ENCODE results near the gene ANTXRL. TPM values are rescaled to one million over a fixed set of nuclear protein-coding genes. Genes with fewer than 3 reads are reported as not detected.
"Not testable (repeated sequence)": the region's sequence is repeated elsewhere in the genome, so short reads cannot be mapped to it uniquely, and the experiment has no call there.

The ANTXRL gene
- total RNA-seq, 1 experiment from 2014 or later, result not detected

DNA sequence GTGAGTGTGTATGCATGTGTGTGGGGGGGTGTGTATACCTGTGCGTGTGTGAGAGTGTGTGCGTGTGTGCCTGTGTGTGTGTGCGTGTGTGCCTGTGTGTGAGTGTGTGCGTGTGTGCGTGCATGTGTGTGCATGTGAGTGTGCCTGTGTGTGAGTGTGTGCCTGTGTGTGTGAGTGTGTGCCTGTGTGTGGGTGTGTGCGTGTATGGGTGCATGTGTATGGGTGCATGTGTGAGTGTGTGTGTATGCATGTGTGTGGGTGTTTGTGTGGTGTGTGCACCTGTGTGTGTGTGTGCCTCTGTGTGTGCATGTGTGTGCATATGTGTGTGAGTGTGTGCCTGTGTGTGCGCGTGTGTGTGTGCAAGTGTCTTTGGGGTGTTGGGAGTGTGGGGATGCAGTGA is 6.4 kb downstream of the ANTXRL start:
- no peak for DNase-seq (ENCODE audit: extremely low read depth, low read depth)

DNA sequence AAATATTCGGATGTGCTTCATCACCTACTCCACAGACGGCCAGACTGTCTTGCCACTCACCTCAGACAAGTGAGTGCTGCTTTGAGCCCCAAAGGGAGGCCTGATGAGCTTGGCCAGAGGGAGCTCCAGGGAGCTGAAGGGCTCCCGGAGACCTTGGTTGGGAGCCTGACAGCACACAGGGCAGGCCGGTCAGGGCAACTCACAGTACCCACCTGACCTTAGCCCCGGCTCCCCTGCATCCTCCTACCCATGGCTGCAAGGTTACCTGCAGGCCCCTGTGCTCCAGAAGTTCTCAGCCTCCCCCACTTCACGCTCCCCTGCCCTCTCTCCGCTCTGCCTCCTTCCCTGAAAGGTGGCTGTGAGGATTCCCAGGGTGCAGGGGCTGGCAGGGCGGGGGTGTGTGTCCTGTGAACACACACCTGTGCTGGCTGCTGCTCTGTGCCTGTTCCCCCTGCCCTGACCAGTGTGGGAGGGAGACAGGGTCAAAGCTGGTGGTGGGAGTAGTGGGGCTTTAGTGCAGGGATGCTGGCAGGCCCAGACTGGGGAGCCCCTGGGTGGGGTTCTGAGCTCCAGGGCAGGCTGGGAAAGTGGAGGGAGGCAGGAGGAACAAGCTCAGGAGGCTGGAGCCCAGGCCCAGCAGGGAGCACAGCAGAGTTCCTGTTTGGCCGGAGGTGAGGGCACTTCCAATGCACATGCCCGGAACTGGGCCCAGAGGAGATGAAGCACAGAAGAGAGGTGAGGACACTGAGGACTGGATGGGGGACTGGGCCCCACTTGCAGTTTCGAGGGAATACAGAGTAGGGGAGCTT is 7.2 kb downstream of the ANTXRL start:
- no peak for DNase-seq (ENCODE audit: extremely low read depth, low read depth)

DNA sequence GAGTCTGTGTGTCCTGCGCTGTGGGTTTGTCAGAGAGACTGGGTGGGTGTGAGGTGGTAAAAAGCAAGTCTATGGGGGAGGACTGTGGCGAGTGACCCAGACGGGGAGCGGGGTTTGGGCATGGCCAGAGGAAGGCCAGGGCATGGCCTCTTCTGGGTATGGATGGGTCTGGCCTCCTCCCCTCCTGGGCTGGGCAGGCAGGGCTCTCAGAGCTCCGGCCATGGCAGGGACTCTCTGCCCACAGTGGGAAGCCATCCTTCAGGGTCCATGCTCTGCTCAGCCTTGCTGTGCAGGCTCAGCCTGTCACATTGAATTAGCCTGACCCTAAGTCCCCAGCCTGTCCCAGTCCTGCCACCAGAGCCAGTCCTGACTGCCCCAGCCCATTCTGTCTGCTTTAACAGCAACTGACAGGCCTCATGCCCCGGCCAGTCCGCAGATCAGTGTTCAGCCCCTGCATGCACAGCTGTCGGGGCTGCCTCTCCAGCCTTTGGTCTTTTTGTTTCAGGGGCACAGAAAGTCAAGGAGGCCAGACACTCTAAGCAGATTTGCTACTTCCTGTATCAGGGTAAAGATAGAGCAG is 7.9 kb downstream of the ANTXRL start:
- DNase-seq (ENCODE audit: extremely low read depth, low read depth), result no peak

DNA sequence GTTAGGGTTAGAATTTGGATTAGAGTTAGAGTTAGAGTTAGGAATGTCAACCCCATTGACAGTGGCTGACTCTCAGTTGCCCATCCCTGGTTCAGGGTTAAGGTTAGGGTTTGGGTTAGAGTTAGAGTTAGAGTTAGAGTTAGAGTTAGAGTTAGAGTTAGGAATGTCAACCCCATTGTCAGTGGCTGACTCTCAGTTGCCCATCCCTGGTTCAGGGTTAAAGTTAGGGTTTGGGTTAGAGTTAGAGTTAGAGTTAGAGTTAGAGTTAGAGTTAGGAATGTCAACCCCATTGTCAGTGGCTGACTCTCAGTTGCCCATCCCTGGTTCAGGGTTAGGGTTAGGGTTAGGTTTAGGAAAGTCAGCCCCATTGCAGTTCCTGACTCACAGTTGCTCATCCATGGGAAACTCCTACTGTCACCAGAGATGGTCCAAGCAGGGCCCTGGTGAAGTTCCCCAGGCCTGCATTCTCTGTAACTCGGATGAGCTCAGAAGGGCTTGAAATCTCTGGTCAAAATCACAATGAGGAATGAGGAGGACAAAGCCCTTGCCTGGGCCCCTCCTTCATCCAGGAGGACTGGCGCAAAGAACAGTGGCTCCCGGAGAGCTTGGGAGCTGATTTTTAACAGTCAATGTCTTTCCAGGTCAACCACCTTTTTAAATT is 8.7 kb downstream of the ANTXRL start:
- DNase-seq (ENCODE audit: extremely low read depth, low read depth), result not testable (repeated sequence)

DNA sequence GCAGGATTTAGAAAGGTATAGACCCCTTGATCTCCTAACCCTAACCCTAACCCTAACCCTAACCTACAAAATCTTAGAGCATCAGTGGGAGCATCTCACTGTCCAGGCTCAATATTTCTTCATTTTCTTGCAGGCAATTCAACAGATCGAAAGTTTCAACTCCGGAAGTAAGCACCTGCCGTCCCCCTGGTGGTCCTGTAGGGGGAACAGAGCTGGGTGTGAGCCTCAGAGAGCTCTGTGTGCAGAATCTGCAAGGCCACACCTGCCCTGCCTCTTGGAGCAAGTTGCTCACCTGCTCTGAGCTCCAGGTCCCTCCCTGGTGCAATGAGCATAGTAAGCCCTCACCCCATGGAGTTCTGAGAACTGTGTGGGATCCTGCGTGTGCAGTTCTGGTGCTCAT is 9.3 kb downstream of the ANTXRL start:
- DNase-seq (ENCODE audit: extremely low read depth, low read depth), result not testable (repeated sequence)

DNA sequence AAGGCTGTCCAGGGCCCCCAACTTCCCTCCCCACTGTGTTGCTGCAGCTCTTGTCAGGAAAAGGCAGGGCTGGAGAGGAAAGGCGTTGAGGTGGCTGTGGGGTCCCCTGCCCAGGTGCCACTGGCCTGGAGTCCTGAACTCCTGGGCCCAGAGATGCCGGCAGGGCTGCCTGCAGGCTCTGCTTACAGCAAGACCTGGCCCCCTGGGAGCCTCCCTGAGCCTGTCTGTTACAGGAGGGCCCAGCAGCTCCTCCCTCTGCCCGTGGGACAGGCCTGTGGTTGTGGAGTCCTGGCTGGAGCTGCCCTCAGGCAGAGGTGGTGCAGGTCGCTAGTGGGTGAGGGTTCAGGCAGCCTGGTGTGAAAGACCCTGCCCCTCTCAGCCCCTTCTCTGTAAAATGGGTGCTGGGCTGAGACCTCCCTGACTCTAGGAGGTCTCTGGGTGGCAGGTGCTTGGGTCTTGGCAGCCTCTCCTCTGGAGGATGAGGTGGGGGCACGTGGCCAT is 9.9 kb downstream of the ANTXRL start:
- DNase-seq (ENCODE audit: extremely low read depth, low read depth), result no peak

DNA sequence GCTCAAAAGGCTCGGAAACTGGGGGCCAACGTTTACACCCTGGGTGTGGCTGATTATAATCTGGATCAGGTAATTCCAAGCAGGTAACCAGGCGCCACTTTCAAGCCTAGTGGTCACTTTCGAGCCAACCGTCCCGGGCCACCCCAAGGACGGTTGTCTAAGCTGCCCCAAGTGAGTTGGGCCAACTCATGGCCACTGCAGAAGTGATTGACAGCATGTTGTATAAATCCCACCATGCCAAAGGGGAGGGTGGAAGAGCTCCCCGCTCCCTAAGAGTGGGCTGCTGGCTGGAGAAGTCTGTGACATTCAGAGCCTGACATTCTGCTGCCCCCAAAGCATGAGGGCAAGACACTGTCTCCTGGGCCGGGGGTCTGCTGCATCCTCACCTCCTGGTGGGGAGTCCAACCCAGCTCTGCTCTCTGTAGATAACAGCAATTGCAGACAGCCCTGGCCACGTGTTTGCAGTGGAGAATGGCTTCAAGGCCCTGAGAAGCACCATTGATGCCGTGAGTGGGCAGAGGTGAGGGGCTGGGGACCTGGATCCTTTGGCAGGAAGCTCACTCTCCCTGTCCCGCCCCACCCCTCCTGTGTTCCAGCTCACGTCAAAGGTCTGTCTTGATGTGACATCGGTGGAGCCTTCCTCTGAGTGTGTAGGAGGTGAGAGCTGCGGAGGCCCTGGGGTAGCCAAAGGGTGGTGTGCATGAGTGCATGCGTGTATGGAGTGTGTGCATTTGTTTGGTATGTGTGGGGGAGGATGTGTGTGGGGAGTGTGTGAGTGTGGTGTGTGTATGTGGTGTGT is 10.8 kb downstream of the ANTXRL start:
- DNase-seq (ENCODE audit: extremely low read depth, low read depth), result no peak

DNA sequence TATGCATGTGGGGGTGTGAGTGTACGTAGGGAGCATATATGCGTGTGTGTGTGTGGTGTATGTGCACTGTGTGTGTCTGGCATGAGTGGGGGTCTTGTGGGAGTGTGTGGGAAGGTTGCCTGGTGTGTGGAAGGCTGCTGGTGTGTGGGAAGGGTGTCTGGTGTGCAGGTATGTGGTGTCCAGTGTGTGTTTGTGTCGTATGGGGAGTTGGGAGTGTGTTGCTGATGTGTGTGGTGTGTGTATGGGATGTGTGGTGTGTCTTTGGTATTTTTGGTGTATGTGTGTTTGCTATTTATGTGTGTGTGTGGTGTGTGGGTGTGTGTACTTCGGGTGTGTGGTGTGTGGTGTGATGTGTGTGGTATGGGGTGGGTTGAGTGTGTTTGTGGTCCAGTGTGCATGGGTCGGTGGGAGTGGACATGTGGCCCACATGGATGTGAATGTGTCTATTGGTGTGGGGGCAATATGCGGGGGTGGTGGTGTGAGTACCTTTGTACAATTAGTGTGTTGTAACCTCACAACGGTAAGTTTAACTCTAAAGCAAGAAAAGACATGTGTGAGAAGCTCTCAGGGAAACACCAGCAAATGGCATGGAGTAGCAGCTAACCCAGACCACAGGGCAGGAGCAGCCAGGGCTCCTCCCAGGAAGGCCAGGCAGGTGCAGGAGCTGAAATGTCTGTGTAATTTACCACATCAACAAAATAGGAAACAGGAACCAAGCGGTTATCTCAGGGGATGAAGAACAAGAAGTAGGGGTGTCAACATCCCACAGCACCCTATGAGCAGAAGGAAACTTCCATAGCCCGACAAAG is 11.9 kb downstream of the ANTXRL start:
- no peak for DNase-seq (ENCODE audit: extremely low read depth, low read depth)

DNA sequence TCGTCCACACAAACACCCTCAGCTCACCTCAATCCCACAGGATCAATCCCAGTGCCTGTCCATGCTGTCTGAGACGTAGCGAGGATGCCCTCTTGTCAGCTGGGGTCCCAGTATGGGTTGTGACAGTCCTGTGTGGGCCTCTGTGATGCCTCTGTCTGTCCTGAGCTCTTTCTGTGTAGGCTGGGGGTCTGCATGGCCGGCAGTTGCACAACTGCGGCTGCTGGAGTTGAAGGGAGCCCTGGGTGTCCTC is 12.4 kb downstream of the ANTXRL start:
- no peak for DNase-seq (ENCODE audit: extremely low read depth, low read depth)

DNA sequence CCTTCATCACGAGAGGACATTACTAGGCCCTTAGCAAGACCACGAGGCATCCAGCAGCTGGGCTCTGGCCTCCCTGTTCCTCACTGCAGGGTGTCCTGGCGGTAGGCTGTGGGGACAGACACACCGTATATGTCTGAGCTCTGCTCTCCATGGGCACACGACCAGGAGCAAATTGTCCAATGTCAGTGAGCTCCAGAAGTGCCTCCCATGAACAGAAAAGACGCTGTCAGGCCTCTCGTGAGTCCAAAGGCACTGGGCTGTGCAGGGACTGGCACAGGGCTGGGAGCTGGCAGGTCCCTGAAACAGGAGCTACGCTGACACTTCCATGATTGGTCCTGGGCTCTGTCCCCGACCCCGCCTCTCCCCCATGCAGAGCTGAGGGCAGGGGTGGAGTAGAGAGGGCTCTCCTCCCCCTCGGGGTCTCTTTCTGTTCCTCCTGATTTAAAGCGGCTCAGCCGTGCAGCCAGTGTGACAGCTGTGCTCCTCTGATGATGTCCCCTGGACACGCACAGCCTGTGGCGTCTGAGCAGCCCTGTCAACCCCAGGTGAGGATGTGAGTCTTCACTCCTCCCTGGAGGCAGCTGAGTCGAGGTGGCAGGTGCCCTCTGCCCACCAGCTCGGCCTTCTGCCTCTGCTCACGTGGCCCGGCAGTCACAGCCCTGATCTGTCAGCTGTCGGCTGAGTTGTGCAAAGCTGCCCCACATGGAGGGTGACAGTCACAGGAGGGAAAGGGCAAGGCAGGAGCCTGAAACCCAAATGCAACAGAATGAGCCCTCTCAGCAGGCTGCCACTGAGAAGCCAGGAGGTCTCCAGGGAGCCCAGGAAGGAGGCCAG is 13.0 kb downstream of the ANTXRL start:
- no peak for DNase-seq (ENCODE audit: extremely low read depth, low read depth)

DNA sequence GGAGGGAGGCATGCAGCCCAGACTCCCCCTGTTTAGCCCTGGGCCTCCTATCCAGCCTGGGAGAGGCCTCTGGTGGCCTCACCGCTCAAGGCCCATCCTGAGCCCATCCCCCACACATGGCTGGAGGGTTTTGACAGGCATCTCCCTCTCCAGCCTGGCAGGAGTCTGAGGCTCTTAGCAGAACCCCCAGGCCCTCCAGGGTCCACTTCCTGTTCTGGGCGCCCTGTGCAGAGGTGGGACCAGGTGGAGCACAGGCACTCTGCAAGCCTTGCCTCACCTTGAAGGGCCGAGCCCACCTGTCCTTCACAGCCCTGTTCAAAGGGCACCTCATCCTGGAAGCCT is 13.5 kb downstream of the ANTXRL start:
- DNase-seq (ENCODE audit: extremely low read depth, low read depth), result not testable (repeated sequence)

DNA sequence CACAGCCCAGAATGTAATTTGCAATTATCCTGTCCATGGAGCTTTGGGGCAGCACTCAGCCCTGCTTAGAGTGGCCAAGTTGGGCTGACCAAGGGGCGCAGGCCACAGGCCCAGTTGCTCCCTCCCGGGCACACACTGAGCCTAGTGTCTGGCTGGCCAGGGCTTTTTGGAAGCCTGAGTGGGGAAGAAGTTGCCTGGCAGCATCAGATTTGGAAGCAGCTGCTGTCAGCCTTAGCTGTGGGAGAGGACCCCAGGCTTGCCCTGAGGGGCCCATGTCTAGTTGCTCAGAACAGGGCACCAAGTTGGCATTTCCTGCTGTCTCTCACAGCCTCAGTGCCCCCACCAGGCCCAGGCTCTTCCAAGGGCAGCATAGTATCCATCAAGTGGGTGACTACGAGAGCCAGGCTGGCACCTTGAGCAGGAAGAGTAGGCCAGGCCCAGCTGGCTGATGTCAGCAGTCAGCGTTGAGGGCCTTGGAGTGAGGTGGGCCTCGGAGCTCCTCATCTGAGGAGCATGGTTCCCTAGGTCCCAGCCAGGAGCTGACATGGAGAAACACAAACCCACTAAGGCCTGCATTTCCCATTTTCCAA is 14.4 kb downstream of the ANTXRL start:
- no peak for DNase-seq (ENCODE audit: extremely low read depth, low read depth)

DNA sequence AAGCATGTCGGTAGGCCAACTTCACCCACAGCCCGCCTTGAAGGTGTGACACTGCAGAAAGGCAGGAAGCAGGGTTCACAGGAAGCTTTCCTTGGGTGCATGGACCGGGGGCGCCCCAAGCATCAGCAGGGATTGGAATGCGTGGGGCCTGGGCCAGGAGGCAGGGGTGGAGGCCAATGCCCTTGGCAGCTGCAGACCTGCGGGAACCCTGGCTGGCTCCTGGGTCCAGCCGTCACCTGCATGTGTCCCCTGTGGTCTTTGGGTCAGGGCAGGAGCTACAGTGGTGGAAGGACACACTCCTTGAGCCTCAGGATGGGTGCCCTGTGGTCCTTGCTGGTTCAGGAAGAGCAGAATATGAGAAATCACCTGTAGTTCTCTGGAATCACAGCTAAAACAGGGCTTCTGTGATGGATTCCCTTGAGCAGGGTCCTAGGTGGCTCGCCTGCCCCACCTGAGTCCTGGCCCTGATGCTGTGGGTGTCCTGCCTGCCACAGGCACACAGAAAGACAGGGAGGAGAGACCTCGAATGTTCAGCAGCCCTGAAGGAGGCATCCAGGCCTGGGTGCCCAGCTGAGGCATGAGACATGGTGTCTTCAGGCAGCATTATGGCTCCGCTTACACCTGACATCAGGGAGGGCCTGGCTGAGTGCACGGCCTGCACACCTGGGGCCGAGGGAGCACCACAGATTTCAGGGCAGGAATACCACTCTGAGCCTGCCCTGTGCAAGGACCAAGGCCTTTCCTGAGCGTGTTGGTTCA is 15.1 kb downstream of the ANTXRL start:
- DNase-seq (ENCODE audit: extremely low read depth, low read depth), result no peak

DNA sequence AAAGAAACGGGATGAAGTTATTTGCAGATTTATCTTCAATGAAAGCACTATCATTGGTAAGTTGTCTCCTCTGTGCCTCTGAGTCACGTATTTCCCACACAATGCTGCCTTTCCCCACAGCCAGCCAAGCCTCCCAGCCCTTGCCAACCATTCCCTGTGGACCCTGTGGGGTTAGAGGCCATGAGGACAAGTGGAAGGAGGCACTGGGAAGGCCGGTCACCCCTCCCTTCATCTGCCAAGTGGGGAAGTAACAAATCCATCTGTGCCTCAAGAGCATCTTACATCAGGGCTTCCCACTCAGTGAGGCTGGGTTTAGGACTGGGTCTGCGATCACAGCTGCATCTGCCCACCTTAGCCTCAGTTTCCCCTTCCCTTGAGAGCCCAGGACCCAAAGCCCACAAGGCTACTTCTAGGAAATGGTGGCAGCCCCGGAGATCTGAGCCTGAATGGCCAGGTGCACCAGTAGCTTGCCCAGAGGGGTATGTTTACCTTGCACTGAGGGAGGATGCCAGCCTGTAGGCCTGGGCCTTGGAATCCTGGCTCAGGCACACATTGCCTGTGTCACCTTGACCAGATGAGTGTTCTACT is 16.1 kb downstream of the ANTXRL start:
- DNase-seq (ENCODE audit: extremely low read depth, low read depth), result not testable (repeated sequence)

DNA sequence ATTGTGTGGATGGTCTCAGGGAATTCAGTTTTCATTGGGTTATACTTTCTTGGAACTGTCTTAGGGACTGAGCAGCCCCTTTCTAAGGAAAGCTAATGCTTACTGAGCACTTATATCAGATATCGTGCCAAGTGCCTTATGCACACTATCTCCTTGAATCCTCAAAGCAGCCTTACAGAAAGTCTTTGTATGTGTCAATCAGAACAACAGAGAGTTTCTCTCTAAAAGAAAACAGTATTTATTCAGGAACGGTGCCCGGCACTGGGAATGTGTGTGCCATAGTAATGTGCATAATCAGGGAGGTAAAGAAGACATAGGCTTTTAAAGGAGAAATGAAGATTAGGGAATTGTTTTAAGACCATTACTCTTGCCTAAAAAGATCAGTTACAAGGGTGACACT is 17.3 kb downstream of the ANTXRL start:
- DNase-seq (ENCODE audit: extremely low read depth, low read depth), result no peak

DNA sequence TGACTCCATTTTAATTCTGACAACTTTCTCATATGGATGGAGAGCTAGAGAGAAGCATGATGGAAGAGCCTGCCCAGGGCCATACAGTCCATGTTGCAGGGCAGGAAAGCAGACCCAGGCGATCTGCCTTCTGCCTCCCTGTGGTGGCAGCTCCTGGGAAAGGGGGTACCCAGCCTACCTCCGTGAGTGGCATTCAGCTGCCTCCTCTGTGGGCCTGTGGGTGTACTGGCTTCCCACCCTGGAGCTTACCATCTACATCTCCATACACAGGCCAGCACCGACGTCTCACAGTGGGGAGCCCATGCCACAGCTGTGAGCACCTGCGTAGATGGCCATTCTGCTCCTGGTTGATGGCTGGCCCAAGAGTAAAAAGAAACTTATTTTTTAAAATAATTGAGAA is 17.9 kb downstream of the ANTXRL start:
- DNase-seq (ENCODE audit: extremely low read depth, low read depth), result not testable (repeated sequence)

DNA sequence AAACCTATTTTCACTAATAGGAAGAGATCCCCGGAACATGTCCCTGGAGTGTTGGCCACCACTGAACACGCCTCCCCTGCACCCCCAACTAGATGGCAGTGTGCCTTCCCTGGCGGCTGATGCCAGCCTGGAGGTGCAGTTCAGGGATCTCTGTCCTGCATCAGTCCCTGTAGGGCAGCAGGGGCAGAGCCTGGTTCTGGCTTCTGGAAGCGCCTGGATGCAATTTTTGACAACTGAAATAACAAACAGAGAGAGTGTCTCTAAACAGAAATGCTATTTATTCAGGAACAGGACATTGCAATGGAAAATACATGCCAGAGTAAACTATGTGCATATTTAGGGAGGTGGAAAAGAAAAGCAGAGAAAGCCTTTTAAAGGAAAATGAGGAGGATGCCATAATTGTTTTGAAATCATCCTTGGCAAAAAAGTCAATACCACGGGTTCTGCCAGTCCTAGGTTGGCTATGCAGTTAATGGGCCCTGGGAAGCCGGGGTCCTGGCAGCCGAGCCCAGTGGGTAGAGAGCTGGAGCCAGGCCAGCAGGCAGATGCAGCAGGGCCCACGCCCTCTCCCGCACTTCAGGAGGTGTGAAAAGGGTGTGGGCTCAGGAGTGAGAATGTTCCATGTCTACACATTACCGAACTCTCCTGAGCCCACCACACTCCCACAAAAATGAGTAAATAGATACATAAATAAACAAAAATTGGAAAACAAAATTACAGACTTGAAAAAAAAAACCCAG is 18.5 kb downstream of the ANTXRL start:
- DNase-seq (ENCODE audit: extremely low read depth, low read depth), result no peak
